Uterus (tissue), 2 donors: ENCODE results near the gene ZDHHC7.

ENCODE experiments used
- POLR2A ChIP-seq, 2 donors: fragments of 450-650 bp; IDR thresholded peaks; one replicate each; pipeline ENCODE4 v1.6.1; 2016; ENCODE audit warnings: antibody characterized with exemption in 2 of 2, mild to moderate bottlenecking in 1 of 2, moderate library complexity in 1 of 2
- TF ChIP-seq, protein P1 (sequence below), 4 experiments: fragments of 200-600 bp in 2 of 4; fragments of 450-650 bp in 2 of 4; sonication (generic) in 2 of 4; IDR thresholded peaks; one replicate each; pipeline ENCODE4 v1.5.1; 2016 to 2019; ENCODE audit warnings: antibody characterized with exemption in 4 of 4, mild to moderate bottlenecking in 2 of 4, moderate library complexity in 1 of 4

DNA sequence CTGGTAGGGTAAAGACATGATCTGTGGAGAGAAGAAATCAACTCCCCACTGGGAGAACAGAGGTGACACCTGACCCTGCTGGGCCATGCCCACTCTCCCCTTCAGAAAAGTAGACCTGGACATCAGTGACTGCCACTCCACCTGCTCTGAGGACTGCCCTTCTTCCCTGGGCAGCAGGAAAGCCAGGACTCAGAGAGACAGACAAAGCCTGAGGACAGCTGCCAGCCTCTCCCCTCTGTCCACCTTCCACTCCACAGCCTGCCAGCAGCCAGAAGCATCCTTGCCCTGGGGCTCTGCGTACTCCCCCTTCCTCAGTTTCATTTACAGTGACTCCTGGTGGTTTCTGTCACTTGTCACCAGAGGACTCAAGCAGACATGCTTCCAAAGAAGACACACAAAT lies 24.5 kb downstream of the ZDHHC7 start:
- TF ChIP-seq, protein P1, sequence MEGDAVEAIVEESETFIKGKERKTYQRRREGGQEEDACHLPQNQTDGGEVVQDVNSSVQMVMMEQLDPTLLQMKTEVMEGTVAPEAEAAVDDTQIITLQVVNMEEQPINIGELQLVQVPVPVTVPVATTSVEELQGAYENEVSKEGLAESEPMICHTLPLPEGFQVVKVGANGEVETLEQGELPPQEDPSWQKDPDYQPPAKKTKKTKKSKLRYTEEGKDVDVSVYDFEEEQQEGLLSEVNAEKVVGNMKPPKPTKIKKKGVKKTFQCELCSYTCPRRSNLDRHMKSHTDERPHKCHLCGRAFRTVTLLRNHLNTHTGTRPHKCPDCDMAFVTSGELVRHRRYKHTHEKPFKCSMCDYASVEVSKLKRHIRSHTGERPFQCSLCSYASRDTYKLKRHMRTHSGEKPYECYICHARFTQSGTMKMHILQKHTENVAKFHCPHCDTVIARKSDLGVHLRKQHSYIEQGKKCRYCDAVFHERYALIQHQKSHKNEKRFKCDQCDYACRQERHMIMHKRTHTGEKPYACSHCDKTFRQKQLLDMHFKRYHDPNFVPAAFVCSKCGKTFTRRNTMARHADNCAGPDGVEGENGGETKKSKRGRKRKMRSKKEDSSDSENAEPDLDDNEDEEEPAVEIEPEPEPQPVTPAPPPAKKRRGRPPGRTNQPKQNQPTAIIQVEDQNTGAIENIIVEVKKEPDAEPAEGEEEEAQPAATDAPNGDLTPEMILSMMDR (IDR thresholded peaks at IDR 0.05), result no peak
- TF ChIP-seq POLR2A (IDR thresholded peaks at IDR 0.05), result no peak
